ENCODE data around the gene BMERB1. TPM values are rescaled to one million over a fixed set of nuclear protein-coding genes. Genes with fewer than 3 reads are reported as not detected.

Gene BMERB1
- total RNA-seq, 4 donors from 2014 or later = 7.0 to 47.9 (median 15.0) TPM

DNA sequence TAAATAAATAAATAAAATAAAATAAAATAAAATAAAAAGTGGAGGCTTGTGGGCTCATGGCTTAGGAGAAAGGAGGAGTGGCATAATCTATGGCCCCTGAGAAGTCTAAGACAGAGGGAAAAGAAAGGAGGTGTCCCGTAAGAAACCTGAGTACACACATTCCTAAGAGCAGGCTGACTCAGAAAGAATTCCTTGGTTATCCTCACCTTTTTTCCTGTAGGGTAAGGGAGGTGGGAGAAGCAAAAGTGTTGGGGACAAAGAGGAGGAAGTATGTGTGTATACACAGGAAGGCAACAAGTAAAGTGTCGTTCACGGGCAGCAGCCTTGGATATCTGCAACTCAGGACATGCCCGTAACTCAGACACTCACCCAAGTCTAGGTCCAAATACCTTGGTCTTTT is 179.3 kb downstream of the BMERB1 start:
- H3K4me3 ChIP-seq = no peak overlapping the region
- no peaks in the 10 kb centered on the region for H3K4me1 ChIP-seq
- TF ChIP-seq, protein P1, sequence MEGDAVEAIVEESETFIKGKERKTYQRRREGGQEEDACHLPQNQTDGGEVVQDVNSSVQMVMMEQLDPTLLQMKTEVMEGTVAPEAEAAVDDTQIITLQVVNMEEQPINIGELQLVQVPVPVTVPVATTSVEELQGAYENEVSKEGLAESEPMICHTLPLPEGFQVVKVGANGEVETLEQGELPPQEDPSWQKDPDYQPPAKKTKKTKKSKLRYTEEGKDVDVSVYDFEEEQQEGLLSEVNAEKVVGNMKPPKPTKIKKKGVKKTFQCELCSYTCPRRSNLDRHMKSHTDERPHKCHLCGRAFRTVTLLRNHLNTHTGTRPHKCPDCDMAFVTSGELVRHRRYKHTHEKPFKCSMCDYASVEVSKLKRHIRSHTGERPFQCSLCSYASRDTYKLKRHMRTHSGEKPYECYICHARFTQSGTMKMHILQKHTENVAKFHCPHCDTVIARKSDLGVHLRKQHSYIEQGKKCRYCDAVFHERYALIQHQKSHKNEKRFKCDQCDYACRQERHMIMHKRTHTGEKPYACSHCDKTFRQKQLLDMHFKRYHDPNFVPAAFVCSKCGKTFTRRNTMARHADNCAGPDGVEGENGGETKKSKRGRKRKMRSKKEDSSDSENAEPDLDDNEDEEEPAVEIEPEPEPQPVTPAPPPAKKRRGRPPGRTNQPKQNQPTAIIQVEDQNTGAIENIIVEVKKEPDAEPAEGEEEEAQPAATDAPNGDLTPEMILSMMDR (IDR thresholded peaks at IDR 0.05) = no peak
- no peak for TF ChIP-seq POLR2A (IDR thresholded peaks at IDR 0.05)
- H3K27me3 ChIP-seq = no peaks in the 10 kb centered on the region
- no peak overlapping the region for H3K27ac ChIP-seq
- no peaks in the 10 kb centered on the region for H3K9me3 ChIP-seq
- peaks cover 0 to 98% (median 0%) of the 10 kb centered on the region in 3 donors for H3K36me3 ChIP-seq
- DNase-seq = no peak

- H3K36me3 ChIP-seq = peaks cover 0 to 98% (median 2%) of the 10 kb centered on the region in 3 donors
- H3K27ac ChIP-seq = no peak overlapping the region
- no peak for TF ChIP-seq POLR2A (IDR thresholded peaks at IDR 0.05)
- TF ChIP-seq, protein P1 (IDR thresholded peaks at IDR 0.05) = no peak
- no peak for DNase-seq
- no peak overlapping the region for H3K4me3 ChIP-seq
- no peaks in the 10 kb centered on the region for H3K9me3 ChIP-seq
- no peaks in the 10 kb centered on the region for H3K4me1 ChIP-seq
- H3K27me3 ChIP-seq = no peaks in the 10 kb centered on the region
Observed at GRCh38 chr16:15616012-15616411, 181.6 kb downstream of the BMERB1 start.

DNA sequence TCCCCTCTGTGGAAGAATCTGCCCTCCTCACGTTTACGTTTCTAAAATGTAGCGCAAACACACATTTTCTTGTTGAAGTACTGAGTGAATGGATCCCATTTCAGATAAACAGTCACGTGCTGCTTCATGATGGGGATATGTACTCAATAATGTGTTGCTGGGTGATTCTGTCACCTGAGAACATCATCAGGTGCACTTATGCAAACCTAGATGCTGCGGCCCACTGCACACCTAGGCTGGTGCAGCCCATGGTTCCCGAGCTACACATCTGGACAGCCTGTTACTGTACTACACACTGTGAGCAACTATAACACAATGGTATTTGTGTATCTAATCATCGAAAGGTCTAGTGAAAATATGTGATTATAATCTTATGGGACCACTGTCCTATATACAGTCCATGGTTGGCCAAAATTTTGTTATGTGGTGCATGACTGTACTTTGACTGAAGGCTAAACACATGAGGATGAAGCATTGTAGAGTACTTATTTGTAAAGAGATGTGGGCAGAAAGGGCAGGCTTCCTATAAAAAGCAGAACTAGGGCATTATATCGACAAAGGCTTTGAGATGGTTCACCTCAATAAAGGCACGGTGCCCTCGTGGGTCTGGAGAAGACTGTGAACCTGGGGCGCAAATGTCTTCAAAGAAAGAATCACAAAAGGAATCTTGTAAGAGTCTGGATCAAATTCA is 182.2 kb downstream of the BMERB1 start:
- H3K9me3 ChIP-seq = no peaks in the 10 kb centered on the region
- peaks cover 0 to 98% (median 2%) of the 10 kb centered on the region in 3 donors for H3K36me3 ChIP-seq
- TF ChIP-seq, protein P1 (IDR thresholded peaks at IDR 0.05) = no peak
- TF ChIP-seq POLR2A (IDR thresholded peaks at IDR 0.05) = no peak
- H3K4me1 ChIP-seq = no peaks in the 10 kb centered on the region
- no peak for DNase-seq
- H3K4me3 ChIP-seq = no peak overlapping the region
- no peaks in the 10 kb centered on the region for H3K27me3 ChIP-seq
- H3K27ac ChIP-seq = no peak overlapping the region

DNA sequence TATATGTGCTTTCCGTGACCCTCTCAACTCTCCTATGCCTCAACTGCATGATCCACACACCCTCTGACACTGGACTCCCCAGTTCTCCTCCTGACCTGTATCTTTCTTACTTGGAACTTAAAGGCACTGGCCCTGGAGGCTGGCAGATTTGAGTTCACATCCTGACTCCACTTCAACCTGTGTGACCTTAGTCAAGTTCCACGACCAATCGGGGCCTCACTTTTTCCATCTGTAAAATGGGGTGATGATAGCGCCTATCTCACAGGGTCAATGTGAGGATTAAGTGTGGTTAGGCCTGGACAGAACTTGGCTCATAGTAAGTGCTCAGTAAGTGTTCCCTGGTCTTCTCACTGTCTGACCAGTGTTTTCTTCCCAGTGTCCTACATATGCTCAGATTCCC is 183.5 kb downstream of the BMERB1 start:
- Histone ChIP-seq H3K4me1 (no peaks in the 10 kb centered on the region), H3K4me3 (no peak overlapping the region), H3K27me3 (no peaks in the 10 kb centered on the region), H3K36me3 (peaks cover 0 to 98% (median 2%) of the 10 kb centered on the region in 3 donors), H3K27ac (no peak overlapping the region), H3K9me3 (no peaks in the 10 kb centered on the region)
- TF ChIP-seq, protein P1 (IDR thresholded peaks at IDR 0.05) = no peak
- no peak for TF ChIP-seq POLR2A (IDR thresholded peaks at IDR 0.05)
- DNase-seq = no peak

- Histone ChIP-seq H3K4me1 (no peaks in the 10 kb centered on the region), H3K27me3 (no peaks in the 10 kb centered on the region), H3K9me3 (no peaks in the 10 kb centered on the region), H3K4me3 (no peak overlapping the region), H3K36me3 (peaks cover 0 to 97% (median 2%) of the 10 kb centered on the region in 3 donors), H3K27ac (no peak overlapping the region)
- no peak for TF ChIP-seq POLR2A (IDR thresholded peaks at IDR 0.05)
- TF ChIP-seq, protein P1 (IDR thresholded peaks at IDR 0.05) = no peak
- DNase-seq = no peak
Observed at GRCh38 chr16:15618392-15618791, 184.0 kb downstream of the BMERB1 start.
